Esophagus muscularis mucosa (tissue), 3 donors: Measurements from ENCODE around the gene ATP1B1.

Experiments
- CTCF ChIP-seq, 3 experiments: fragments of 200-600 bp in 2 of 3; fragments of 450-650 bp in 1 of 3; sonication (generic) in 2 of 3; IDR thresholded peaks; one replicate each; pipeline ENCODE4 v1.5.1; 2017 to 2019; ENCODE audit warnings: antibody characterized with exemption in 3 of 3, mild to moderate bottlenecking in 2 of 3, moderate library complexity in 1 of 3
- POLR2A ChIP-seq: fragments of 450-650 bp; IDR thresholded peaks from one replicate; pipeline ENCODE4 v1.6.1; 2017; ENCODE audit warnings: antibody characterized with exemption, moderate library complexity, mild to moderate bottlenecking, low read depth
- POLR2AphosphoS5 ChIP-seq, 2 donors: sonication (generic); formaldehyde crosslinking; IDR thresholded peaks; one replicate each; pipeline ENCODE4 v1.6.1; 2017; ENCODE audit warnings: antibody characterized with exemption in 2 of 2

DNA sequence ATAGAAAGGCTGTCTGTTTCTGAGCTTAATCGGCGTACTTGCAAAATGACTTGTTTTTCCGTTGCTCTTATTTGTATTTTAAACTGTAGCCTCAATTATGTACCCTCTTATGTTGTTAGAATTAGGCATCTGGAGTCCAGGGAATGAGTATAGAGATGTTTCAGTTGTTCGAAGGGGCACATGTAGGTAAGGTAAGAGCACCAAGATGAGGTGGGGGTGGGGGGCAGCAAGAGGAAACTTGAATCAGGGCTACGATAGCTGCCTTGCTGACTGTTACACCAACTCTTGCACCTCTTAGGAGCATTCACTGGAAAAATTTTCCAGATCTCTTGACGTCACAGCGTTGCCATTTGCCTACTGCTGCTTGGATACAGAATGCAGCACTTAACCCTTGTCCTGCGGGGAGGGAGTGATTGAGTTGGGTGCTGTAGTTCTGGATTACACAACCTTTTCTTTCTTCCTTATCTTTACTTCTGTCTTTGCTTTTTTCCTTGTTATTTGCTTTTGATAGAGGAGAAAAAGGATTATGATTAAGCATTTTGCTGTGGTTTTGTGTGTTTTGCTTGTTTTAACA is 3.2 kb downstream of the ATP1B1 start:
- TF ChIP-seq POLR2A = no peak
- no peak for TF ChIP-seq CTCF (IDR thresholded peaks at IDR 0.05)
- TF ChIP-seq POLR2AphosphoS5 (IDR thresholded peaks at IDR 0.05) = peak; percentile 79 to 91
